ENCODE data around the gene UNG. TPM values are rescaled to one million over a fixed set of nuclear protein-coding genes. Genes with fewer than 3 reads are reported as not detected.

The UNG gene
- total and polyA plus RNA-seq, 9 donors = 13.5 to 34.2 (median 21.5) TPM

DNA sequence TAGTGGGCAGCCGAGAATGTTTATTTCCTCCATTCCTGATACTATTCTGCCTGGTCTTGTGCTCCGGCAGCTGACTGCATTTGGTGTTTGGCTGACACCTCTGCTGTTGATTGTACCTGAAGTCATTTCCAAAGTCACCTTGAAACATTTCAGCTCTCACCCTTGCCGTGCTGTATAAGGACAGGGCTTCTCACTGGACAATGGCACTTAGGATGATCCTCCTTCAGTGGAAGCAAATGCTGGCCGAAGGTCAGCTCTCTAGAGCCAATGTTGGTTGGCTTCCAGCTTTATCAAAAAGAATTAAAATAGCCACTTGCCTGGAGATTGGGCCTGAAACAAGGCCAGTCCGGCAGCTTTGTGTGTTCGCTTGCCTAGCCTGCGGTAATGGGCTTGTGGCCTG, 63.0 kb downstream of the UNG start:
- TF ChIP-seq EP300 (IDR thresholded peaks at IDR 0.05) = no peak
- TF ChIP-seq POLR2A (IDR thresholded peaks at IDR 0.05) = no peak
- TF ChIP-seq CTCF (IDR thresholded peaks at IDR 0.05) = no peak
- intact Hi-C loops (cut with DNase I) = no loop called here
- Histone ChIP-seq H3K27me3 (no peaks in the 10 kb centered on the region), H3K4me1 (ENCODE audit: insufficient read depth) (peaks cover 19% of the 10 kb centered on the region), H3K27ac (peak overlapping the region in 1 of 2 donors; percentile 44), H3K9me3 (no peaks in the 10 kb centered on the region), H3K36me3 (no peaks in the 10 kb centered on the region), H3K4me3 (no peak overlapping the region)
- 41 to 67% (median 54%) methylated on average over 7 of the region's 7 CpGs for WGBS, 3 donors
- DNase-seq = no peak

Small RNA genes lying within 50 kb of the gene (small RNA-seq; reads per million reads assigned to genes)
- gene RNA5SP372 = not detected

Other genes with a start within 250 kb of the UNG start
- gene SSH1, start 240.0 kb upstream of the UNG start, total RNA-seq = 10 to 100 TPM in 6 of 7 donors, 1 to 10 TPM in 1; 8.0 to 38.3 (median 35.1) TPM
- 10 to 100 TPM in 1 of 2 donors, 1 to 10 TPM in 1; 7.3 to 15.4 TPM for gene SSH1, start 240.0 kb upstream of the UNG start, polyA plus RNA-seq
- gene DAO, start 217.5 kb upstream of the UNG start, total RNA-seq = not detected
- not detected for gene DAO, start 217.5 kb upstream of the UNG start, polyA plus RNA-seq
- gene SVOP, start 76.5 kb upstream of the UNG start, total RNA-seq = not detected
- not detected for gene SVOP, start 76.5 kb upstream of the UNG start, polyA plus RNA-seq
- gene USP30, start 45.0 kb upstream of the UNG start, total RNA-seq = 10 to 100 TPM; 11.8 to 24.7 (median 21.0) TPM
- 10 to 100 TPM; 13.0 to 27.1 TPM for gene USP30, start 45.0 kb upstream of the UNG start, polyA plus RNA-seq
- 10 to 100 TPM; 11.3 to 26.4 (median 21.1) TPM for gene ALKBH2, start 4.1 kb upstream of the UNG start, total RNA-seq
- 10 to 100 TPM; 11.7 to 24.8 TPM for gene ALKBH2, start 4.1 kb upstream of the UNG start, polyA plus RNA-seq
- 10 to 100 TPM; 27.1 to 56.5 (median 40.9) TPM for gene ACACB, start 19.0 kb downstream of the UNG start, total RNA-seq
- 10 to 100 TPM; 20.5 to 23.0 TPM for gene ACACB, start 19.0 kb downstream of the UNG start, polyA plus RNA-seq
- gene FOXN4, start 211.7 kb downstream of the UNG start, total RNA-seq = under 1 TPM in 2 of 7 donors, not detected in 5; 0.20 to 0.80 TPM
- under 1 TPM in 1 of 2 donors, not detected in 1; 0.05 TPM for gene FOXN4, start 211.7 kb downstream of the UNG start, polyA plus RNA-seq

All from ovary (tissue), 9 donors.